ENCODE measurements around the gene EXOC2. TPM values are rescaled to one million over a fixed set of nuclear protein-coding genes. Genes with fewer than 3 reads are reported as not detected.

Gene EXOC2
- total and polyA plus RNA-seq, 10 of the 15 experiments (the other 5 are each of a cell fraction or from before 2014, with no cell fraction given), result 8.7 to 32.8 (median 20.7) TPM

DNA sequence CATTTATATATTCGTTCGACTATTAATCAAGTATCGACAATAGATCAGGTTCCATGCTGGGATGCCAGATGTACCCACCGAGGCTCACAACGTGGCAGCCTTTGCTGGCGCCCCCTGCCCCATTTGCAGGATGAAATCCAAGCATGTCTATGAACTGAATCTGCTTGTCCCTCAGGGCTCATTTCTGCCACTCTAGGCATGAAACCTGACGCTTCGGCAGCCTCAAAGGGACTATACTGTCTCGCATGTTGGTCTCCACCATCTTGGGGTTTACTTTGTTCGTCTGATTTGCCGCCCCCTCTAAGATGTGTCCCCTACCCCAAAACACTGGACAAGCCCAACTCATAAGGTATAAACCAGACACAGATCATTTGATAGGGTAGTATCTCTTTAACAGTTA, 72.8 kb downstream of the EXOC2 start:
- H3K27ac ChIP-seq (ENCODE audit: control insufficient read depth, insufficient read depth), result no peak overlapping the region
- H4K20me1 ChIP-seq (ENCODE audit: control insufficient read depth, insufficient read depth), result no peaks in the 10 kb centered on the region
- H3K36me3 ChIP-seq (ENCODE audit: control insufficient read depth in 2 of 2, insufficient read depth in 2 of 2, low read length in 1 of 2), result peaks cover 2 to 5% of the 10 kb centered on the region in 2 experiments; a peak in 3 of 4 replicates
- POLR2A ChIA-PET, result no interaction called here
- H3K9me3 ChIP-seq (replicated peaks; ENCODE audit: control insufficient read depth, insufficient read depth, low read length), result no peaks in the 10 kb centered on the region
- no peak overlapping the region for H3K9ac ChIP-seq (ENCODE audit: control insufficient read depth, insufficient read depth, low read length)
- SMC1A ChIA-PET (ENCODE audit: uncharacterized antibody, unreplicated experiment), result no interaction called here
- intact Hi-C loops (cut with micrococcal nuclease; ENCODE audit: unreplicated experiment), result no loop called here
- in situ Hi-C loops (cut with MboI), result no loop called here
- H3K4me2 ChIP-seq (ENCODE audit: control insufficient read depth, insufficient read depth), result no peak overlapping the region
- CTCF ChIA-PET, result no interaction called here
- no peaks in the 10 kb centered on the region for H3K27me3 ChIP-seq (replicated peaks in 1 of 2; ENCODE audit: control insufficient read depth in 2 of 2, insufficient read depth in 2 of 2, low read length in 1 of 2)
- RAD21 ChIA-PET (ENCODE audit: unreplicated experiment), result no interaction called here
- DNase-seq (ENCODE audit: low read depth, low spot score), result no peak
- no TSS peak for BruUV-seq (replicated peaks)
- H2AFZ ChIP-seq (ENCODE audit: control insufficient read depth, low read depth, low read length), result no peak overlapping the region
- H3K79me2 ChIP-seq (ENCODE audit: control insufficient read depth, insufficient read depth, low read length), result no peaks in the 10 kb centered on the region
- H3K4me3 ChIP-seq, result no peak overlapping the region
- 93% methylated on average over 11 of the region's 11 CpGs for WGBS (ENCODE audit: insufficient coverage, insufficient replicate concordance, low lambda C conversion rate, missing lambda C conversion rate)
- H3K4me1 ChIP-seq (ENCODE audit: control insufficient read depth, insufficient read depth, low read length), result no peaks in the 10 kb centered on the region
- no peak for FAIRE-seq
- ATAC-seq, result no peak
- TF ChIP-seq CBFB (IDR thresholded peaks at IDR 0.05; ENCODE audit: low read depth) (no peak), TBL1XR1 (IDR thresholded peaks at IDR 0.05; ENCODE audit: low read depth, low read length) (no peak), SIN3A (IDR thresholded peaks at IDR 0.05; ENCODE audit: low read depth, low read length) (no peak), LARP7 (IDR thresholded peaks at IDR 0.05) (no peak), ZSCAN29 (IDR thresholded peaks at IDR 0.05) (no peak), POLR2AphosphoS2 (IDR thresholded peaks at IDR 0.05; ENCODE audit: low read depth, low read length) (no peak)
- TF ChIP-seq, protein P1, sequence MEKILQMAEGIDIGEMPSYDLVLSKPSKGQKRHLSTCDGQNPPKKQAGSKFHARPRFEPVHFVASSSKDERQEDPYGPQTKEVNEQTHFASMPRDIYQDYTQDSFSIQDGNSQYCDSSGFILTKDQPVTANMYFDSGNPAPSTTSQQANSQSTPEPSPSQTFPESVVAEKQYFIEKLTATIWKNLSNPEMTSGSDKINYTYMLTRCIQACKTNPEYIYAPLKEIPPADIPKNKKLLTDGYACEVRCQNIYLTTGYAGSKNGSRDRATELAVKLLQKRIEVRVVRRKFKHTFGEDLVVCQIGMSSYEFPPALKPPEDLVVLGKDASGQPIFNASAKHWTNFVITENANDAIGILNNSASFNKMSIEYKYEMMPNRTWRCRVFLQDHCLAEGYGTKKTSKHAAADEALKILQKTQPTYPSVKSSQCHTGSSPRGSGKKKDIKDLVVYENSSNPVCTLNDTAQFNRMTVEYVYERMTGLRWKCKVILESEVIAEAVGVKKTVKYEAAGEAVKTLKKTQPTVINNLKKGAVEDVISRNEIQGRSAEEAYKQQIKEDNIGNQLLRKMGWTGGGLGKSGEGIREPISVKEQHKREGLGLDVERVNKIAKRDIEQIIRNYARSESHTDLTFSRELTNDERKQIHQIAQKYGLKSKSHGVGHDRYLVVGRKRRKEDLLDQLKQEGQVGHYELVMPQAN (conservative IDR thresholded peaks at IDR 0.05), result no peak
- TF ChIP-seq, protein P2, sequence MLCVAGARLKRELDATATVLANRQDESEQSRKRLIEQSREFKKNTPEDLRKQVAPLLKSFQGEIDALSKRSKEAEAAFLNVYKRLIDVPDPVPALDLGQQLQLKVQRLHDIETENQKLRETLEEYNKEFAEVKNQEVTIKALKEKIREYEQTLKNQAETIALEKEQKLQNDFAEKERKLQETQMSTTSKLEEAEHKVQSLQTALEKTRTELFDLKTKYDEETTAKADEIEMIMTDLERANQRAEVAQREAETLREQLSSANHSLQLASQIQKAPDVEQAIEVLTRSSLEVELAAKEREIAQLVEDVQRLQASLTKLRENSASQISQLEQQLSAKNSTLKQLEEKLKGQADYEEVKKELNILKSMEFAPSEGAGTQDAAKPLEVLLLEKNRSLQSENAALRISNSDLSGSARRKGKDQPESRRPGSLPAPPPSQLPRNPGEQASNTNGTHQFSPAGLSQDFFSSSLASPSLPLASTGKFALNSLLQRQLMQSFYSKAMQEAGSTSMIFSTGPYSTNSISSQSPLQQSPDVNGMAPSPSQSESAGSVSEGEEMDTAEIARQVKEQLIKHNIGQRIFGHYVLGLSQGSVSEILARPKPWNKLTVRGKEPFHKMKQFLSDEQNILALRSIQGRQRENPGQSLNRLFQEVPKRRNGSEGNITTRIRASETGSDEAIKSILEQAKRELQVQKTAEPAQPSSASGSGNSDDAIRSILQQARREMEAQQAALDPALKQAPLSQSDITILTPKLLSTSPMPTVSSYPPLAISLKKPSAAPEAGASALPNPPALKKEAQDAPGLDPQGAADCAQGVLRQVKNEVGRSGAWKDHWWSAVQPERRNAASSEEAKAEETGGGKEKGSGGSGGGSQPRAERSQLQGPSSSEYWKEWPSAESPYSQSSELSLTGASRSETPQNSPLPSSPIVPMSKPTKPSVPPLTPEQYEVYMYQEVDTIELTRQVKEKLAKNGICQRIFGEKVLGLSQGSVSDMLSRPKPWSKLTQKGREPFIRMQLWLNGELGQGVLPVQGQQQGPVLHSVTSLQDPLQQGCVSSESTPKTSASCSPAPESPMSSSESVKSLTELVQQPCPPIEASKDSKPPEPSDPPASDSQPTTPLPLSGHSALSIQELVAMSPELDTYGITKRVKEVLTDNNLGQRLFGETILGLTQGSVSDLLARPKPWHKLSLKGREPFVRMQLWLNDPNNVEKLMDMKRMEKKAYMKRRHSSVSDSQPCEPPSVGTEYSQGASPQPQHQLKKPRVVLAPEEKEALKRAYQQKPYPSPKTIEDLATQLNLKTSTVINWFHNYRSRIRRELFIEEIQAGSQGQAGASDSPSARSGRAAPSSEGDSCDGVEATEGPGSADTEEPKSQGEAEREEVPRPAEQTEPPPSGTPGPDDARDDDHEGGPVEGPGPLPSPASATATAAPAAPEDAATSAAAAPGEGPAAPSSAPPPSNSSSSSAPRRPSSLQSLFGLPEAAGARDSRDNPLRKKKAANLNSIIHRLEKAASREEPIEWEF (IDR thresholded peaks at IDR 0.05; ENCODE audit: insufficient replicate concordance, low read depth, low read length), result no peak
